ENCODE measurements around the gene PGBD2.

DNA sequence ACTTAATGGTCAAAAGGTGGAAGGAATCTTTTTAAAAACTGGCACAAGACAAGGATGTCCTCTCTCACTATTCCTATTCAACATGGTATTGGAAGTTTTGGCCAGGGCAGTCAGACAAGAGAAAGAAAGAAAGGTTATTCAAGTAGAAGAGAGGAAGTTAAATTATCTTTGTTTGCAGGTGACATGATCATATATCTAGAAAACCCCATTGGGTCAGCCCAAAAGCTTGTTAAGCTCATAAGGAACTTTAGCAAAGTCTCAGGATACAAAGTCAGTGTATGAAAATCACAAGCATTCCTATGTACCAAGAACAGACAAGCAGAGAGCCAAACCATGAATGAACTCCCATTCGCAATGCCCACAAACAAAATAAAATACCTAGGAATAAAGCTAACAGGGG is 5.4 kb upstream of the PGBD2 start:
- TF ChIP-seq, protein P1, sequence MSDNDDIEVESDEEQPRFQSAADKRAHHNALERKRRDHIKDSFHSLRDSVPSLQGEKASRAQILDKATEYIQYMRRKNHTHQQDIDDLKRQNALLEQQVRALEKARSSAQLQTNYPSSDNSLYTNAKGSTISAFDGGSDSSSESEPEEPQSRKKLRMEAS (IDR thresholded peaks at IDR 0.05), result no peak
- TF ChIP-seq, protein P2, sequence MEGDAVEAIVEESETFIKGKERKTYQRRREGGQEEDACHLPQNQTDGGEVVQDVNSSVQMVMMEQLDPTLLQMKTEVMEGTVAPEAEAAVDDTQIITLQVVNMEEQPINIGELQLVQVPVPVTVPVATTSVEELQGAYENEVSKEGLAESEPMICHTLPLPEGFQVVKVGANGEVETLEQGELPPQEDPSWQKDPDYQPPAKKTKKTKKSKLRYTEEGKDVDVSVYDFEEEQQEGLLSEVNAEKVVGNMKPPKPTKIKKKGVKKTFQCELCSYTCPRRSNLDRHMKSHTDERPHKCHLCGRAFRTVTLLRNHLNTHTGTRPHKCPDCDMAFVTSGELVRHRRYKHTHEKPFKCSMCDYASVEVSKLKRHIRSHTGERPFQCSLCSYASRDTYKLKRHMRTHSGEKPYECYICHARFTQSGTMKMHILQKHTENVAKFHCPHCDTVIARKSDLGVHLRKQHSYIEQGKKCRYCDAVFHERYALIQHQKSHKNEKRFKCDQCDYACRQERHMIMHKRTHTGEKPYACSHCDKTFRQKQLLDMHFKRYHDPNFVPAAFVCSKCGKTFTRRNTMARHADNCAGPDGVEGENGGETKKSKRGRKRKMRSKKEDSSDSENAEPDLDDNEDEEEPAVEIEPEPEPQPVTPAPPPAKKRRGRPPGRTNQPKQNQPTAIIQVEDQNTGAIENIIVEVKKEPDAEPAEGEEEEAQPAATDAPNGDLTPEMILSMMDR (IDR thresholded peaks at IDR 0.05; ENCODE audit: control extremely low read depth in 1 of 3, insufficient read depth in 1 of 3, low read depth in 1 of 3, low read length in 3 of 3), result no peak
- TF ChIP-seq CHD2 (IDR thresholded peaks at IDR 0.05; ENCODE audit: low read length) (no peak), ZNF274 (IDR thresholded peaks at IDR 0.05; ENCODE audit: borderline replicate concordance, extremely low read depth, low read length) (no peak), POLR2A (IDR thresholded peaks at IDR 0.05; ENCODE audit: control extremely low read depth in 1 of 2, low read depth in 2 of 2, low read length in 2 of 2) (no peak), SIN3A (conservative IDR thresholded peaks at IDR 0.05 in 1 of 2, IDR thresholded peaks at IDR 0.05 in 1 of 2; ENCODE audit: low read depth in 1 of 2, low read length in 2 of 2) (no peak)
